ENCODE measurements around the gene CLDN3.
"Not testable (repeated sequence)": the region's sequence is repeated elsewhere in the genome, so short reads cannot be mapped to it uniquely, and the experiment has no call there.

CLDN3 gene

DNA sequence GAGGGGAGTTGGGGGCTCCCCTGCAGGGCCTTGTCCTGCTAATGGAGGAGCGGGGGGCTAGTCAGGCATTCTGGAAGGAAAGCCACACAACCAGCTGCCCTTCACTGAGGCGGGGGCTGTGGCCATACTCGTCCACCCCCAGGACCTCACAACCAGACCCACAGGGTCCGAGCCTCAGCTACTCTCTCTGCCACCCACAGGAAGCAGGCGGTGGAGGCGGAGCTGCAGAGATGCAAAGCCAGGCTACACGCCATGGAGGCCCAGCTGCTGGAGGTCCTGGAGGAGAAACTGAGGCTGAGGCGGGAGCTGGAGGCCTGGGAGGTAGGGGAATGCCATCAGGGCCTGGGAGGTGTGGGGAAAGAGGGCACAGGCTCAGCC lies 34.6 kb downstream of the CLDN3 start:
- DNase-seq, result no peak

DNA sequence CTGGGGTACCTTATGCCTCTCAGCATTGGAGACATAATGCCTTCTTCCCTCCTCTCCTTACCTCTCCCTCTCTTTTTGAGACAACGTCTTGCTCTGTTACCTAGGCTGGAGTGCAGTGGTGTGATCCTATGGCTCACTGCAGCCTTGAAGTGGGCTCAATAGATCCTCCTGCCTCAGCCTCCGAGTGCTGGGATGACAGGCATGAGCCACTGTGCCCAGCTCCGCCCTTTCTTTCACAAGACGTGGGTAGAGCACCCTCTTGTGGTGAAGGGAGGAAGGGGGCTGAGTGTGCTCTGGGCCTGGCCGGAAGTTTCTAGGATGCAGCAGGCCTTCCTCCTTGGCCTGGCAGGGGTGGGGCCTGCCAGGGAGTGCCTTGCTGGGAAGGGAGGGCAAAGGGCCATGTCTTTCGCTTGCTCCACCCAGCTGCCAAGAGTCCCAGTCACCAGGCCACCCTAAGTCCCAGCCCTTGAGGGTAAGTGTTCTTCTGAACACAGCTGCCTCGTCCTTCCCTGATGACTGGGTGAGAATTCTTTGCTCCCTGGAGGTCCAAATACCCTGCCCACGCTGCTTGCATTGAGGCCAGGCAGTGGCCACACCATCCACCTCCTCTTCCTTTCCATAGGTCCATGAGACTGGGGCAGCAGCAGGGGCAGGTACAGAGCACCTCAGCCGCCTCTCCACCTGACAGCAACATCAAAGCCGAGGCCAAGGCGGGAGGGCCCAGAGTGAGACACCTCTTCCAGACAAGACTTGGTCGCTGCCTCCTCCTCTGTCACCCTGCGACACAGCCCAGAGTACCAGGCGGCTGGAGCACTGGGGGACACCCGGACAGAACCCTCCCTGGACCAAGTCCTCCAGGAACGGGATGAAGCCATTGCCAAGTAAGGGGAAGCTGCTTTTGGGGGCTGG lies 35.2 kb downstream of the CLDN3 start:
- DNase-seq, result peak; percentile 86

DNA sequence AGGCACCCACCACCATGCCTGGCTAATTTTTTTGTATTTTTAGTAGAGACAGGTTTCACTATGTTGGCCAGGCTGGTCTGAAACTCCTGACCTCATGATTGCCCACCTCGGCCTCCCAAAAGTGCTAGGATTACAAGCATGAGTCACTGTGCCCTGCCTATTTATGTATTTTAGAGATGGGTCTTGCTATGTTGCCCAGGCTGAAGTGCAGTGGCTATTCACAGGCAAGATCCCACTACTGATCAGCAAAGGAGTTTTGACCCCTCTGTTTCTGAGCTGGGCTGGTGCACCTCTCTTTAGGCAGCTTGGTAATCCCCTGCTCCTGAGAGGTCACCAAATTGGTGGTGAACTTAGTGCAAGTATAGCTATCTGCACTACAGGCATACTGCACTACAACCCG lies 37.7 kb downstream of the CLDN3 start:
- DNase-seq, result no peak

DNA sequence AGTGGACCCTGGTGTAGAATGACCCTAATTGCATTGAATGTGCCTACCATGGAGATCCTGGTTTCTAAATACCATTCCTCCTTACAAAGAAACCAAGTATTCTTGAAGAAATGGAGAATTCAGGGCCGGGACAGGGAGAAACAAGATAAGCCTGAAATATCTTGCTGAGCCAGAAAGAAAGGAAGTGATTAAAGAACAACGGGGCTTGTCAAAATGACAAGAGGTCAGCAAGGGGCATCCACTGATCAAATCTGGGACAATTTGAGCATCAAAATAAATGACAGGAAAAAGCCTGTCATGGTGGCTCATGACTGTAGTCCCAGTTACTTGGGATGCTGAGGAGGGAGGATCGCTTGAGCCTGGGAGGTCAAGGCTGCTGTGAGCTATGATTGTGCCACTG lies 39.6 kb downstream of the CLDN3 start:
- DNase-seq, result no peak

DNA sequence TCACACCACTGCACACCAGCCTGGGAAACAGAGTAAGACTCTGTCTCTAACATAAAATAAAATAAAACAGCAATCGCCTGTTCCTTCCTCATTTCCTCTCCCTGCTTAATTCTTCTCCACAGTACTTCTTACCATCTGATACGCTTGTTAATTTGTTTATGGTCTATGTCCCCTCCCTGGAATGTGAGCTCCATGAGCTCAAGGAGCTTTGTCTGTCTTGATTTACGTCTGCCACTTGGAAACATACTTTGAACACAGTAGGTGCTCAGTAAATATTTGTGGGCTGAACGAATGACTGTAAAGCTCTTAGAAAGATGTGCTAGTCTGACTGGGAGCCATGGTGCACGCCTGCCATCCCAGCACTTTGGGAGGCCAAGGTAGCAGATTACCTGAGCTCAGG lies 41.5 kb downstream of the CLDN3 start:
- no peak for DNase-seq

DNA sequence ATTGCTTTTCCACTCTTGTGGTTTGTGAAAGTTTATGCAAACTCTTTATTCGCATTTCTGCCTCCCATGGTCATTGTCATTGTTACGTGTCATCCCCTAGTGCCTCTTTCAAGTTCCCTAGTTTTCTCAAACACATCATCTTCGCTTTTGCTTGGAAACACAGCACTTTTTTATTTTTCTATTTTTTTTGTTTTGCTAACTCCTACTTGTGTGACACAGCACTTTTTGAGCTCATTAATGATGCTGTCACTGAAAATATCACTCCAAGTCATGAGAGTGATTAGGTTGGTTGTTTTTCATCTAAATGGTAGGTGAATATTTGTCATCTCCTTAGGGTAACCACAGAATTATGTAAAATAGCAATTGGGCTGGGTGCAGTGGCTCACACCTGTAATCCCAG lies 42.1 kb downstream of the CLDN3 start:
- no peak for DNase-seq

DNA sequence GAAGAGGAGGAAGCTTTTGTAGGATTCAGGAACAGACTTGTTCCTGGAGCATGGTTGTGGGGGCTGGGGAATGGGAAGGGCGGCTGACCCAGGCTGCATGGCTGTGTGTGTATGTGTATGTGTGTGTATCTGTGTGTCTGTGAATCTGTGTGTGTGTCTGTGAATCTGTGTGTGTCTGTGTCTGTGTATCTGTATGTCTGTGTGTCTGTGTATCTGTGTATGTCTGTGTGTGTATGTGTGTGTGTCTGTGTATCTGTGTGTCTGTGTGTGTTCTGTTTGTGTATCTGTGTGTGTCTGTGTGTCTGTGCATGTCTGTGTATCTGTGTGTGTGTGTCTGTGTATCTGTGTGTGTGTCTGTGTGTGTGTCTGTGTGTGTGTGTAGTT lies 44.0 kb downstream of the CLDN3 start:
- DNase-seq, result no peak

DNA sequence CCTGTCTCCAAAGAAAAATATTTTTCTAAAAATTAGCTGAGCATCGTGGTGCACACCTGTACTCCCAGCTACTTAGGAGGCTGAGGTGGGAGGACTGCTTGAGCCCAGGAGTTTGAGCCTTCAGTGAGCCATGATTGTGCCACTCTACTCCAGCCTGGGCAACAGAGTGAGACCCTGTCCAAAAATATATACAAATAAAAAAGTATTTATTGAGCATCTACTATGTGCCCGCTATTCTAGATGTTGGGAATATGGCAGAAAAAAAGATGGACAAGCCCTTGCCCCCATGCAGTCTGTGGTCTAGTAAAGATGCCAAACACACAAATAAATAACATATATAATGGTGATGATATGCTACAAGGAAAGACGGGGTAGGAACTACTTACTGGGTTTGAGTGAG lies 46.3 kb downstream of the CLDN3 start:
- DNase-seq, result no peak

DNA sequence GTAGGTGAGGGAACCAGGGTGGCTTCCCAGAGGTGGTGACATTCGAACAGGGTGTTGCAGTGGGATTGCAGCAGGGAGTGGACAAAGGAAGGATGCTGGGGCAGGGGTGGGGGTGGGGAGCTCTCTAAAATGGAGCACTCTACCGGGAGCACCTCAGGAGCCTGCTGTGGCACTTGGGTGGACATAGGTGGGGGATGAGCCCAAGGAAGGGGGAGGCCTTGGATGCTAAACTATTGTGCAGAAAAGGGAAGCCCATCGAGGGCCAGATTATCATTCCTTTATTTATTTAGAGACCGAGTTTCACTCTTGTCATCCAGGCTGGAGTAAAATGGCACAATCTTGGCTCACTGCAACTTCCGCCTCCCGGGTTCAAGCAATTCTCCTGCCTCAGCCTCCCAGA lies 47.3 kb downstream of the CLDN3 start:
- no peak for DNase-seq

DNA sequence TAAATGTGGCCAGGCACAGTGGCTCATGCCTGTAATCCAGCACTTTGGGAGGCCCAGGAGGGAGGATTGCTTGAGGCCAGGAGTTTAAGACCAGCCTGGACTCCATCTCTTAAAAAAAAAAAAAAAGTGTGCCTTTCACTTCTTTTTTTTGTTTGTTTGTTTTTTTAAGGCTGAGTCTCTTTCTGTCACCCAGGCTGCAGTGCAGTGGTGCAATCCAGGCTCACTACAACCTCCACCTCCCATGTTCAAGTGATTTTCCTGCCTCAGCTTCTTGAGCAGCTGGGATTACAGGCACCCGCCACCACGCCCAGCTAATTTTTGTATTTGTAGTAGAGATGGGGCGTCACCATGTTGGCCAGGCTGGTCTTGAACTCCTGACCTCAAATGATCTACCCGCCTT lies 47.9 kb downstream of the CLDN3 start:
- not testable (repeated sequence) for DNase-seq

DNA sequence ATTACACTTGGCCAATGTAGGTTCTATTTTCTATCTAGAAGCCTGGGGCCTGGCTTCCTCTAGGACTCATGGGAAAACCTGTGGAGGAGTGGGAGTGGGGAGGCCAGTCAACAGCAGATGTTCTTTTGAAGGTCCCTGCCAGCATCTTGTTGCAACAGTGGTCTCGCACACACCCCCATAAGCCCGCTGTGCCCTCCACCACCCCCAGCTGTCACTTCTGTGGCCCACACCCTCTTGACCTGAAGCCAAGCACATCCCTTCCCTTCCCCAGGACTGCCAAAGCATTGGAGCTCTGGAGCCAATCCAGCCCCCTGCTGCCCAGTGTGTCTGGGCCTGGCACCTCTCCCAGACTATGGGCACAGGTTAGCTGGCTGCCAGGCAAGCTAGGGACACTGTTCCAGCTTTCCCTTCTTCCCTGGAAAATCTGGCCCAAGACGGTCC lies 48.7 kb downstream of the CLDN3 start:
- no peak for DNase-seq

DNA sequence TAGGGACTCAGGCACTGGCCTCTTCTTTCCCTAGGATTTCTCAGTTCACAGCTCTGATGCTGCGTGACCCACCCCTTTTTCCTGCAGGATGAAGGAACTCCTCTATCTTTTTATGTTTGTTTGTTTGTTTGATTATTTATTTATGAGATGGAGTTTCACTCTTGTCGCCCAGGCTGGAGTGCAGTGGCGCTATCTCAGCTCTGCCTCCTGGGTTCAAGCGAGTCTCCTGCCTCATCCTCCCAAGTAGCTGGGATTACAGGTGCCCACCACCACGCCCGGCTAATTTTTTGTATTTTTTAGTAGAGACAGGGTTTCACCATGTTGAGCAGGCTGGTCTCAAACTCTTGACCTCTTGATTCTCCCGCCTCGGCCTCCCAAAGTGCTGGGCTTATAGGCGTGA lies 49.6 kb downstream of the CLDN3 start:
- DNase-seq, result not testable (repeated sequence)

DNA sequence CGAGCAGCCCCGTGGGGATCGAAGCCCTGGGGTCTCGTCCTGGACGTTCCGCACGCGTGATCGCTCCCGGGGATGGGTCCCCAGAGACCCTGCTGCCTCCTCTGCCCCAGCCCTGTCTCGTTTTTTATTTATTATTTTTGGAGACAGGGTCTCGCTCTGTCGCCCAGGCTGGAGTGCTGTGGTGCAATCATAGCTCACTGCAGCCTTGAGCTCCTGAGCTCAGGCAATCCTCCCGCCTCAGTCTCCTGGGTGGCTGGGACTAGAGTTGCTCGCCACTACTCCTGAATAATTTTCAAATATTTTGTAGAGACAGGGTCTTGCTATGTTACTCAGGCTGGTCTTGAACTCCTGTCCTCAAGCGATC lies 50.3 kb downstream of the CLDN3 start:
- no peak for DNase-seq

All from CD4-positive, alpha-beta T cell treated with Interleukin-17A for 4 hours (primary cell).